Astrocyte (in vitro differentiated cells and primary cell): Measurements from ENCODE around the gene PCGF2. TPM values are rescaled to one million over a fixed set of nuclear protein-coding genes. Genes with fewer than 3 reads are reported as not detected.

Source experiments
- DNase-seq: peaks from one replicate; pipeline ENCODE4 v3.0.0-alpha.2; 2010; ENCODE audit warnings: low read depth
- FAIRE-seq: peaks from 2 replicates; lab custom pipeline; 2011; peaks lifted over from hg19 to GRCh38; lab: Jason Lieb, UNC
- H2AFZ ChIP-seq: 2 replicates; pipeline ENCODE4 v1.6.0; 2012; ENCODE audit warnings: low read depth, low read length, inconsistent platforms
- H3K27ac ChIP-seq: 2 replicates; pipeline ENCODE4 v1.5.1; 2011; ENCODE audit warnings: low read depth, low read length, inconsistent platforms
- H3K27me3 ChIP-seq: 2 replicates; pipeline ENCODE4 v1.6.0; 2011; ENCODE audit warnings: low read length, inconsistent platforms; ENCODE audit not compliant: insufficient read depth
- H3K36me3 ChIP-seq: 2 replicates; pipeline ENCODE4 v1.5.1; 2011; ENCODE audit warnings: low read length, inconsistent platforms; ENCODE audit not compliant: insufficient read depth
- H3K4me1 ChIP-seq: 2 replicates; pipeline ENCODE4 v1.5.1; 2011; ENCODE audit warnings: low read length, inconsistent platforms; ENCODE audit not compliant: insufficient read depth
- H3K4me2 ChIP-seq: 2 replicates; pipeline ENCODE4 v1.6.0; 2012; ENCODE audit warnings: low read length, inconsistent platforms
- H3K4me3 ChIP-seq: 2 replicates; pipeline ENCODE4 v1.5.1; 2011; ENCODE audit warnings: low read depth, mild to moderate bottlenecking, low read length, inconsistent platforms; ENCODE audit not compliant: insufficient read depth
- H3K79me2 ChIP-seq: 2 replicates; pipeline ENCODE4 v1.6.0; 2012; ENCODE audit warnings: mild to moderate bottlenecking, low read length, inconsistent platforms; ENCODE audit not compliant: insufficient read depth
- H3K9ac ChIP-seq: 2 replicates; pipeline ENCODE4 v1.6.0; 2012; ENCODE audit warnings: mild to moderate bottlenecking, low read length, inconsistent platforms
- H3K9me3 ChIP-seq: 2 replicates; pipeline ENCODE4 v1.5.1; 2012; ENCODE audit warnings: low read depth, mild to moderate bottlenecking, low read length, inconsistent platforms; ENCODE audit not compliant: insufficient read depth
- H4K20me1 ChIP-seq: 2 replicates; pipeline ENCODE4 v1.6.0; 2012; ENCODE audit warnings: low read length, inconsistent platforms; ENCODE audit not compliant: insufficient read depth
- H3K27ac Mint-ChIP-seq: one replicate; pipeline ENCODE4 v1.8.0; 2021; ENCODE audit warnings: mild to moderate bottlenecking, mixed read lengths; ENCODE audit not compliant: unreplicated experiment
- H3K27me3 Mint-ChIP-seq: one replicate; pipeline ENCODE4 v1.8.0; 2021; ENCODE audit warnings: low read depth, mixed read lengths; ENCODE audit not compliant: unreplicated experiment
- H3K36me3 Mint-ChIP-seq: one replicate; pipeline ENCODE4 v1.8.0; 2021; ENCODE audit warnings: low read depth, mixed read lengths; ENCODE audit not compliant: unreplicated experiment
- H3K4me1 Mint-ChIP-seq: one replicate; pipeline ENCODE4 v1.8.0; 2021; ENCODE audit warnings: low read depth, mixed read lengths; ENCODE audit not compliant: unreplicated experiment
- H3K4me3 Mint-ChIP-seq: one replicate; pipeline ENCODE4 v1.8.0; 2021; ENCODE audit warnings: mild to moderate bottlenecking, moderate library complexity, mixed read lengths; ENCODE audit not compliant: unreplicated experiment
- H3K9me3 Mint-ChIP-seq: one replicate; pipeline ENCODE4 v1.8.0; 2021; ENCODE audit warnings: mild to moderate bottlenecking, mixed read lengths; ENCODE audit not compliant: unreplicated experiment
- EZH2 ChIP-seq: IDR thresholded peaks from 2 replicates; pipeline ENCODE4 v1.6.1; 2012; ENCODE audit warnings: mild to moderate bottlenecking, low read length, inconsistent platforms; ENCODE audit not compliant: insufficient read depth
- total RNA-seq: library from RNA; stranded (reverse); gene quantifications from 2 replicates; pipeline ENCODE4 v1.2.1, GENCODE V29; 2021
- TF ChIP-seq, protein P1 (sequence below): IDR thresholded peaks from 2 replicates; pipeline ENCODE4 v1.5.1; 2011; ENCODE audit warnings: low read depth, mild to moderate bottlenecking, inconsistent platforms, low read length, moderate library complexity; ENCODE audit not compliant: insufficient read depth

The PCGF2 gene
- total RNA-seq, 1 donor from 2014 or later: 73.7 TPM

DNA sequence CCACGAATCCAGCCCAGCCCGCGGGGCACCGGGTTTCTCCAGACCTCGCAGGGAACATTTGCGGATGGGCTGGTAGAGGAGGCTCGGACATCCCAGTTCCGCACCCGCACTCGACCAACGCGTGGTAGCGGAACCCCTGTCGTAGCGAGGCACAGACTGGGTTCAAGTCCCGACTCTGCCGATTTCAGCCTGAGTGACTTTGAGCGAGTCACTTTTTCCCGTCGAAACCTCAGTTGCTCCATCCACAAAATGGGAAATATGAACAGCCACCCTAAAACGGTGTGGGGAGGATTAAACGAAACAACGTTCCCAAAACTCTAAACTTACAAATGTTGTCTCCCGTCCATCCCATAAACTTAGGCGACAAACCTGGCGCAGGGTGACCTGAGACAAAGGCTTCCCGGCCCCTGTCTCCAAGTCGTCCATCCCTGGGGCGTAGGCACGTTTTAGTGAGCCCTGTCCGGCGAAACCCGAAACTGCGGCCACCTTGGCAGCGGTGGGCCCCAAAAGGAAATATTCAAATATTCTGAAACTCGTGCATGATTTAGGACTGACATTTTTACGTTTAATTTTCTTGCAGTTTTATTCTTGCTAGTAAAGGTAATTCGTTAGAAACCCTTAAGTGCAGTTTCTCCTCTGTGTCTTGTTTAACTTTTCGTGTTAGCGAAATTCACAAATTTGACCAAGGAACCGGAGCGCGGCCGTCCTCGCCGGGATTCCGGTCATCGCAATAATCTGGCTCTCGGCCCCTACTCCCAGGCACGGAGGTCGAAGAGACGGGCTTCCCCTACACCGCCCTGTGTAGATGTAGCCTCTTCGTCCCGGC is 45.0 kb downstream of the PCGF2 start:
- Mint-ChIP-seq H3K27ac (peak overlapping the region; percentile 66), H3K9me3 (peaks cover 3% of the 10 kb centered on the region), H3K4me1 (peaks cover 15% of the 10 kb centered on the region), H3K4me3 (peak overlapping the region; percentile 78), H3K27me3 (peaks cover 20% of the 10 kb centered on the region), H3K36me3 (no peaks in the 10 kb centered on the region)
- peak overlapping the region; percentile 77 for H2AFZ ChIP-seq
- peak overlapping the region; percentile 64 for H3K4me3 ChIP-seq
- DNase-seq: no peak
- peaks cover 14% of the 10 kb centered on the region for H3K79me2 ChIP-seq
- peak overlapping the region; percentile 77 for H3K9ac ChIP-seq
- H3K9me3 ChIP-seq: no peaks in the 10 kb centered on the region
- H3K4me2 ChIP-seq: peak overlapping the region; percentile 92
- peaks cover 41% of the 10 kb centered on the region for H3K4me1 ChIP-seq
- TF ChIP-seq EZH2: peak; percentile 51
- TF ChIP-seq, protein P1, sequence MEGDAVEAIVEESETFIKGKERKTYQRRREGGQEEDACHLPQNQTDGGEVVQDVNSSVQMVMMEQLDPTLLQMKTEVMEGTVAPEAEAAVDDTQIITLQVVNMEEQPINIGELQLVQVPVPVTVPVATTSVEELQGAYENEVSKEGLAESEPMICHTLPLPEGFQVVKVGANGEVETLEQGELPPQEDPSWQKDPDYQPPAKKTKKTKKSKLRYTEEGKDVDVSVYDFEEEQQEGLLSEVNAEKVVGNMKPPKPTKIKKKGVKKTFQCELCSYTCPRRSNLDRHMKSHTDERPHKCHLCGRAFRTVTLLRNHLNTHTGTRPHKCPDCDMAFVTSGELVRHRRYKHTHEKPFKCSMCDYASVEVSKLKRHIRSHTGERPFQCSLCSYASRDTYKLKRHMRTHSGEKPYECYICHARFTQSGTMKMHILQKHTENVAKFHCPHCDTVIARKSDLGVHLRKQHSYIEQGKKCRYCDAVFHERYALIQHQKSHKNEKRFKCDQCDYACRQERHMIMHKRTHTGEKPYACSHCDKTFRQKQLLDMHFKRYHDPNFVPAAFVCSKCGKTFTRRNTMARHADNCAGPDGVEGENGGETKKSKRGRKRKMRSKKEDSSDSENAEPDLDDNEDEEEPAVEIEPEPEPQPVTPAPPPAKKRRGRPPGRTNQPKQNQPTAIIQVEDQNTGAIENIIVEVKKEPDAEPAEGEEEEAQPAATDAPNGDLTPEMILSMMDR: no peak
- no peak for FAIRE-seq
- H3K36me3 ChIP-seq: no peaks in the 10 kb centered on the region
- peak overlapping the region; percentile 8 for H3K27ac ChIP-seq
- peaks cover 18% of the 10 kb centered on the region for H4K20me1 ChIP-seq
- peaks cover 7% of the 10 kb centered on the region for H3K27me3 ChIP-seq

GRCh38 chr17:38702166-38702915 is 45.8 kb downstream of the PCGF2 start:
- Histone ChIP-seq H3K4me1 (peaks cover 41% of the 10 kb centered on the region), H3K4me2 (peak overlapping the region; percentile 92), H3K27ac (peak overlapping the region; percentile 8), H2AFZ (peak overlapping the region; percentile 84), H3K27me3 (peaks cover 15% of the 10 kb centered on the region), H3K36me3 (no peaks in the 10 kb centered on the region), H3K9ac (peak overlapping the region; percentile 77), H4K20me1 (peaks cover 12% of the 10 kb centered on the region), H3K4me3 (peak overlapping the region; percentile 64), H3K9me3 (no peaks in the 10 kb centered on the region), H3K79me2 (peaks cover 13% of the 10 kb centered on the region)
- no peak for TF ChIP-seq EZH2
- TF ChIP-seq, protein P1: no peak
- peaks cover 23% of the 10 kb centered on the region for H3K27me3 Mint-ChIP-seq
- H3K36me3 Mint-ChIP-seq: no peaks in the 10 kb centered on the region
- FAIRE-seq: no peak
- peaks cover 15% of the 10 kb centered on the region for H3K4me1 Mint-ChIP-seq
- H3K27ac Mint-ChIP-seq: peak overlapping the region; percentile 66
- H3K4me3 Mint-ChIP-seq: peak overlapping the region; percentile 81
- DNase-seq: peak; percentile 64
- peaks cover 3% of the 10 kb centered on the region for H3K9me3 Mint-ChIP-seq
